ENCODE data around the gene GDNF.
"Not testable (repeated sequence)": the region's sequence is repeated elsewhere in the genome, so short reads cannot be mapped to it uniquely, and the experiment has no call there.

GDNF gene

GRCh38 chr5:37839407-37840052 is at the start of gene GDNF:
Gene GDNF, minus strand, starts transcription at chr5:37840041. Its CDS starts 5,245 bp downstream, at chr5:37834796.
- peak in 2 of 3 experiments; percentile 73 to 76 for DNase-seq

- DNase-seq: no peak
These were observed 48.6 kb upstream of the GDNF start for GRCh38 chr5:37888476-37888875.

- no peak for DNase-seq
These were observed 46.5 kb upstream of the GDNF start for GRCh38 chr5:37886242-37886905.

- no peak for DNase-seq
These were observed 42.8 kb upstream of the GDNF start for GRCh38 chr5:37882636-37883035.

DNA sequence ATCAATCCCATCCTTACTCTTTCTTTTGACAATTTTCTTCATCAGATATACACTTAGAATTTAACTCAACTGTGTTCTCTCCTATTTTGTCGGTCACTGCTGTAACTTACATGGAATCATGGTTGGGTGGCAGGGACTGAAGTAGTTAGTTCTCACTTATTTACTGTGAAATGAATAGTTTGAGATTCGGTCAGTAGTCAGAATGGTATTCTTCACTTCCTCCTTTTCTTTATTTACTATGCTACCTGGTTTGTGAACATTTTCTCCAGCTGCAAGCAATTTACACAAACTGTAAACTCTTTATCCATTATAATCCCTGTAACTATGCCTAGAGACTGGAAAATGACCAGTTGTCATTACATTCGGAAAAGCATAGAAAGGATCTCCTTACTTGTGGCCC is 41.5 kb upstream of the GDNF start:
- no peak for DNase-seq

- DNase-seq: no peak
These were observed 37.1 kb upstream of the GDNF start for GRCh38 chr5:37876943-37877342.

DNA sequence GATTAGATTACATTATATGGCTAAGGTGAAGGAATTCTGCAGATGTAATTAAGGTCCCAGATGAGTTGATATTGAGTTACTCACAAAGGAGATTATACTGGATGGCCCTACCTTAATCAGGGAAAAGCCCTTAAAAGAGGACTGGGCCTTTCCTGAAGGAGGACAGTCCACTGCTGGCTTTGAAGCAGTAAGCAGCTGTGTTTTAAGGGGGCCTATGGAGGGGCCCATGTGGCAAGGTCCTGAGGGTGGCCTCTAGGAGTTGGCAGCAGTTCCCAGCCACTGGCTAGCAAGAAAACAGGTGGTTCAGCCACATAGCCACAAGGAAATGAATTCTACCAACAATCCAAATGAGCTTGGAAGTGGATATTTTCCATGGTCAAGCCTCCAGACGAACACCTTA is 36.4 kb upstream of the GDNF start:
- no peak for DNase-seq

DNA sequence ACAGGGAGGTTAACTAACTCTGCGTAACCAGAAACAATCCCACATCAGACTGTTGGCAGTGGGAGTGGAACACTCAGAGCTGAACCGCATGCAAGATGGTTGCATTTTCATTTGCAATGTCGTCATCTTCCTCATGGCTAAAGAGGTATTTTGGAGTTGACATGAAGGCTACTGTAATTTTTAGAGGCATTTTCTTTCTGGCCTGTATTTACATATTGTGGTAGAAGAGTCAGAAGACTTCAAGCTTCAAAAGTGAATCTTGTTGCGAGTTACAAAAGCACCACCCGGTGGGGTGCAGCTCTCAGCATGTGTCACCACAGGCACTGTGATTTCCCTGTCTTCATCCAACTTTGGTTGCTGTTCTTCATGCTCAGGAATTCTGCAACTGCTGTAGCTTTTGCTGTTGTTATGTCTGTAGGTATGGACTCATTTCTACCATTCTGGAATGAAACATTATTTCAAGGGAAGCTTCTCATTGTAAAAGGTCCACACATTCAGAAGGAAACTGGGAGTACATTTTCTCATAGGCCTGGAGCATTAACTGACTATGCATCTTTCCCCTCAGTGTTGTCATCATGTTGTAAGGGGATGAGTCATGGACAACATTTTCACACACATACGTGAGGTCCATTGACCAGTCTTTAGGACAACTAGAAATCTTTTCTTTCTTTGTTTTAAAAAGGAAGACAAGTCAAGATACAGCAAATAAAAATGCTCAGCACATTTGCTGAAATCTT is 35.4 kb upstream of the GDNF start:
- no peak for DNase-seq

GRCh38 chr5:37873988-37874387 is 34.1 kb upstream of the GDNF start:
- DNase-seq: no peak

DNA sequence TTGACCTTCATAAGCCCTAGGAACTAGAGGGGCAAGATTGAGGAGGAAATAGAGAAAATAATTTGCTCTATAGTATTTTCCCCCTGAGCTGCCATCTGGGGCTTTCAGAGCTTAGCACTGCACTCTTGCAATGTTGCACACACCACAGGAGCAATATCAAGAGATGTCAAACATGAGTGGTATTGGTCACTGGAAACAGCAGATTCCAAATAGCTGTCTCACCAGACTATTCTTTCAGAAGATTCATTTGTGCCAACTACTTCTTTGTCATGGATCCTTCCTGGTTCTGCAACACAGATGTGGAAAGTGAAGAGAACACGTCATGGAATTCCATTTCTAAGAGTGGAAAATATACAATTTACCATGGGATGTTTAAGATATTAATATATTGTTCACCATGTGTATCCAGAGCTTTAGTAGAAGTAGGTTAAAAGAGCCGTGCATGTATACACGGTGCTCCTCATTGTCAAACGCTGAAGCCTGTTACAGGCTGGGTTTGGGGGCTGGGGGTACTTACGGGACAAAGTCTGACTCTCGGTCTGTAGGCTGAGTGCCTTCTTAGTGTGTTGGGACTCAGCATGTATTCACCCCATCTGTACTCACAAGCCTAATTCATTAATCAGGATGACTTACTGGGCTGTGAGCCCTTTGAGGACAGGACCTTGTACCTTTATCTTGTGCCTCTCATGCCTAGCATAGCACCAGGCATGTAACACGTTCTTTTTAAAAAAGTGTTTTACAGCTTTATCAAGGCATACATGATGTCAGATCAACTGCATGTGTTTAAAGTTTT is 31.4 kb upstream of the GDNF start:
- no peak for DNase-seq

DNA sequence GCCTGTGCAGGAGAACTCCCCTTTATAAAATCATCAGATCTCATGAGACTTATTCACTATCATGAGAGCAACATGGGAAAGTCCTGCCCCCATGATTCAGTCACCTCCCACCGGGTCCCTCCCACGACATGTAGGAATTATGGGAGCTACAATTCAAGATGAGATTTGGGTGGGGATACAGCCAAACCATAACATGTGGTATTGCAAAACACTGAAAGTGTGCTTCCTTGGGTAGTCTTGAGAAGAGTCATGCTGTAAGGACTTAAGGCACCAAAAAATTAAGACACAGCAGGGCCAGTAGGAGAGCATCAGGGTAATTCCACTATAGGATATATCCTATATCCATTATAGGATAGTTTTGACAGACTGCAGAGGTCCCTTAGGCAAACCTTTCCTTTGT is 29.4 kb upstream of the GDNF start:
- DNase-seq: no peak

DNA sequence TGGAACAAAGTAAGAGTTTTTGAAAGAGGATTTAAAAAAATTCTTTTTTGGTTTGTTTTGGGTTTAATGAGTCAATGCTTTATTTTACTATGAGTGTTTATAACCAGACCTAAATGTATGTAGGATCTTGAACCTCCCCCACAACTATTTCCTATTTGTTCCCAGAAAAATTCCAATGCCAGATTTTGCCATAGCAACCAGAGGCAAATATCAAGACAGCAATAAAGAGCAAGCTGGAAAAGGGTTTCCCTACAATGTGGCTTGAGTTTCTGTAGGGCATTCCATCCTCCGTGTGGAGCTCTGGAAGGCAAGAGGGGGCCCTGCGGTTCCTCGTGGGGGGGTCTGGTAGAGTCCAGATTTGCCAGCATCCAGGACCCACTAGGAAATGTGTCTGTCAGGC is 27.8 kb upstream of the GDNF start:
- DNase-seq: no peak

DNA sequence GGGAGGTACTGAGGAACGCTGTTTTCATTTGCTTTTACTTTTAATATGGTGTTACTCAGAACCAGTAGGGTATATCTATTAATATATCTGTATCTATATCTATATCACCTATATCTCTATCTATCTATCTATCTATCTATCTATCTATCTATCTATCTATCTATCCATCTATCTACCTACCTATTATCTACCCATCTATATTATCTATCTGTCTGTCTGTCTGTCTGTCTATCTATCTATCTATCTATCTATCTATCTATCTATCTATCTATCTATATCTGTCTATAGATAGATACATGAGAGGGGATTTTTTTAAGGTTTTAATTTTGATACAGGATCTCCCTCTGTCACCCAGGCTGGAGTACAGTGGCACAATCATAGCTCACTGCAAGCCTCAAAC is 23.1 kb upstream of the GDNF start:
- not testable (repeated sequence) for DNase-seq

DNA sequence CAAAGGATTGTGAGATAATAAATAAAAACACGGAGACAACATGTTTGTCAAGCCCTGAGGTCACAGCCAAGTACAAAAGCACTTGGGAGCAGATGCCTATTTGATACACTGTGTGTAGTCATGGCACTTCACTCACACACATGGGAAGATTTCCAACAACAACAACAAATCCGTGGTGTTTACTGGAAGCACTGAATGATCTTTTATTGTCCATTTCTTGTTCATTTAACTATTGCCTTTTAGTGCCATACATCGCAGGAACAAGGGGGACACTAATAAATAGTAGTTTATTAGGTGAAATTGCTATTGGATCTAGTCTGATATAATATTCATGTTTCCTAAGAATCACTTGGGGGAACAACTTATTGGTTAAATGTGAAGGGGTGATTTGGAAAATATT is 20.4 kb upstream of the GDNF start:
- DNase-seq: no peak

GRCh38 chr5:37859805-37860204 is 20.0 kb upstream of the GDNF start:
- peak in 1 of 3 experiments; percentile 22 for DNase-seq

- no peak for DNase-seq
These were observed 18.4 kb upstream of the GDNF start for GRCh38 chr5:37858250-37858649.

DNA sequence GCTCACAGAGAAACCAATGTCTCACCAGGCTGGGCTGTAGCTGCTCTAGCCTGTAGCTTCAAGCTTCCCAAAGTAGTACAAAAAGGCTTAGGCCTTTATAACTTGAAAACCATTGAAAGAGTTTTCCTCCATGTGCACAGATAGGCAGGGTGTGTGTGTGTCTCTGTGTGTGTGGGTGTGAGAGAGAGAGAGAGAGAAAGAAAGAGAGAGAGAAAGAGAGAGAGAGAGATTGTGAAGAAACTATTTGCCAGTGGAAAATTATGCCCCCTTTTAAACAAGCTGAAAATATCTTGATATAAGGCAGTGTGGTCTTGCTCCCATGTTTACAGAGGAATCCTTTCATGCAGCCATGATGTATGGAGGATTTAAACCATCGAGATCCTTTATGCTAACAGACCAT is 17.9 kb upstream of the GDNF start:
- no peak for DNase-seq

DNA sequence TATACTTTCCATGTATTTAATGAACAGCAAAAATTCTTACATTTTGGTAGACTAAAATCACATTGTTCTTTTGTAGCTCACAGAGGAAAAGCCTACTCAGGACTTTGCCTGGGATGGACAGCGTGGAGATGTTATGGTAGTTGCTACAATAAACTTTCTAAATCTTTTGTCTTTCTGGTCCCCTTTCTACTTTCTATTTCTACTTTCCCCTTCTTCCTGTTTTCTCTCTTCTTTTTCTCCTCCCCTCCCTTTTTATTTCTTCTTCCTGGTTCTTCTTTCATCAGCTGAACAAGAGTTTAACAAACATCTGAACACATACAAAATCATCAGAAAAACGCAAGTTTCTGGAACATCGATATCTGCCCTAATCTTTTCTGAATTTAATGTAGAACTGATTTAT is 15.6 kb upstream of the GDNF start:
- DNase-seq: no peak

- DNase-seq: no peak
These were observed 11.5 kb upstream of the GDNF start for GRCh38 chr5:37851305-37851704.

DNA sequence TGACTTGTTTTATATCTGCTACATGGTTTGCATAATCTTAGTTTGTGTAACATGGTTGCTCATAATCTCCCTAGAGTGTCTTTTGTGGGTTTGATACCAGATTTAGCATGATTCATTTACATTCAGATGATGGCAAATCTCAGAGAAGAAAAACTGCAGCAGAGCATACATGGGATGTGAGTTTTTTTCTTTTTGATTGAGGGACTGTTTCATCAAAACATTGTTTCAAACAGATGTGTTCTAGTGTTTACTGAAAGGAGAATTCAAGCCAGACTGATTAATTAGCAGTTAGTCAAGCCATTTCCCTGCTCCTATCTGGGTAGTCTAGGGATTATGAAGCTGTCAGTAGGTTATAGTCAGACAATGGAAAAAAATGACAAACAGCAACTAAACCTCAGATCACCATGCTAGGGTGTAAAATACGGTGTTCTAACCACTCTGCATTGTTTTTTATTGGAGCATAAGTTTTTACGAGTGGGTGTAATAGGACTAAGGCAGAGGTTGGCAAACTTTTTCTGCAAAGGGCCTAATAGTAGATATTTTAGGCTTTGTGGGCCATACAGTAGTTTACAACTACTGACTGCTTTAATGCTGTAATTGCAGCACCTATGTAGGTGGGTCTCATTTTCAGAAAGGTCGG is 10.5 kb upstream of the GDNF start:
- no peak for DNase-seq

- no peak for DNase-seq
These were observed 9.8 kb upstream of the GDNF start for GRCh38 chr5:37849641-37850040.

DNA sequence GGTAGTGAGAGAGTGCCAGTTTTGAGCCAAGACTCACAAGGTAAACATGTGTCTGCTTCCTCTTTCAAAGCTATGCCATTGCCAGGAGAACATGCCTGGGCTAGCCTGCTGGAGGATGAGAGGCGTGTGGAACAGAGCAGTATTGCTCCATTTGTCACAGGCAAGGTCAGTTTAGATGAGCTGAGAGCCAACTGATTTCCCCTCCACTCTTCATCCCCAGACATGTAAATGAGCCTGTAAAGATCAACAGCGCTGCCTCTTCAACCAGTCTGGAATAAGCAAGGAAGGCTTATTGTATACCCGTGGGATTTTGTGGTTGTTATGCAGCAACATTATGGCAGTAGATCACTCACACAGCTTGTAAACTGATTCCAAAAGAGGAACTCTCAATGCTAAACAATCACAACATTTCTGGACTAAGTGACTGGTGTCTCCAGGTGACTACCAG is 8.2 kb upstream of the GDNF start:
- peak; percentile 45 to 89 (median 80) for DNase-seq
